Subcutaneous adipose tissue (tissue), 4 donors: Measurements from ENCODE around the gene TP53AIP1. TPM values are rescaled to one million over a fixed set of nuclear protein-coding genes. Genes with fewer than 3 reads are reported as not detected.

Source experiments
- total RNA-seq, 4 donors: library from RNA; depleted of rRNA; stranded (reverse); fragments of >200 nt; gene quantifications; one replicate each; pipeline ENCODE4 v1.1.0, GENCODE V29; 2016
- TF ChIP-seq, protein P1 (sequence below): fragments of 450-650 bp; IDR thresholded peaks from one replicate; pipeline ENCODE4 v1.5.1; 2016; ENCODE audit warnings: low read depth, mild to moderate bottlenecking, control low read depth, antibody characterized with exemption, moderate library complexity

Gene TP53AIP1
- total RNA-seq, 4 donors from 2014 or later = not detected

DNA sequence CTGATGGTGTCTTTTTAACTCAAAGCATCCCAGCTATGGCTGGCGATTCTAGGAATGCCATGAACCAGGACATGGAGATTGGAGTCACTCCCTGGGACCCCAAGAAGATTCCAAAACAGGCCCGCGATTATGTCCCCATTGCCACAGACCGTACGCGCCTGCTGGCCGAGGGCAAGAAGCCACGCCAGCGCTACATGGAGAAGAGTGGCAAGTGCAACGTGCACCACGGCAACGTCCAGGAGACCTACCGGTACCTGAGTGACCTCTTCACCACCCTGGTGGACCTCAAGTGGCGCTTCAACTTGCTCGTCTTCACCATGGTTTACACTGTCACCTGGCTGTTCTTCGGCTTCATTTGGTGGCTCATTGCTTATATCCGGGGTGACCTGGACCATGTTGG lies 31.4 kb downstream of the TP53AIP1 start:
- TF ChIP-seq, protein P1, sequence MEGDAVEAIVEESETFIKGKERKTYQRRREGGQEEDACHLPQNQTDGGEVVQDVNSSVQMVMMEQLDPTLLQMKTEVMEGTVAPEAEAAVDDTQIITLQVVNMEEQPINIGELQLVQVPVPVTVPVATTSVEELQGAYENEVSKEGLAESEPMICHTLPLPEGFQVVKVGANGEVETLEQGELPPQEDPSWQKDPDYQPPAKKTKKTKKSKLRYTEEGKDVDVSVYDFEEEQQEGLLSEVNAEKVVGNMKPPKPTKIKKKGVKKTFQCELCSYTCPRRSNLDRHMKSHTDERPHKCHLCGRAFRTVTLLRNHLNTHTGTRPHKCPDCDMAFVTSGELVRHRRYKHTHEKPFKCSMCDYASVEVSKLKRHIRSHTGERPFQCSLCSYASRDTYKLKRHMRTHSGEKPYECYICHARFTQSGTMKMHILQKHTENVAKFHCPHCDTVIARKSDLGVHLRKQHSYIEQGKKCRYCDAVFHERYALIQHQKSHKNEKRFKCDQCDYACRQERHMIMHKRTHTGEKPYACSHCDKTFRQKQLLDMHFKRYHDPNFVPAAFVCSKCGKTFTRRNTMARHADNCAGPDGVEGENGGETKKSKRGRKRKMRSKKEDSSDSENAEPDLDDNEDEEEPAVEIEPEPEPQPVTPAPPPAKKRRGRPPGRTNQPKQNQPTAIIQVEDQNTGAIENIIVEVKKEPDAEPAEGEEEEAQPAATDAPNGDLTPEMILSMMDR = no peak

DNA sequence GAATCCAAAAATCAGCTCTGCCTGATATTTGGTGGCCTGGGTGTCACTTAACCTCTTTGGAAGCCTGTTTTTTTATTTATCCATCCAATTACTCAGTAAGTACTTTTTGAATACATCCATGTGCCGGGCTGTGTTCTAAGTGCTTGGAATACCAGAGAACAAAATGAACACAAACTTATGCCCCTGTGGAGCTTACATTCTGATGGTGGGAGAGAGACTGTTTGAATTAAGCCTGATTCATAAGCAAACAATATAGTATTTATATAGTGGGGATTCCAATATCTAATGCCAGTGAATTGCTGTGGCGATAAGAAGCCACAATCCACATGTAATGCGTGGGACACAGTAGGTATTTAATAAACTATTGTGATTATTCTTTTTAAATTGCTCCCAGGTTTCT lies 32.1 kb downstream of the TP53AIP1 start:
- TF ChIP-seq, protein P1 = no peak

DNA sequence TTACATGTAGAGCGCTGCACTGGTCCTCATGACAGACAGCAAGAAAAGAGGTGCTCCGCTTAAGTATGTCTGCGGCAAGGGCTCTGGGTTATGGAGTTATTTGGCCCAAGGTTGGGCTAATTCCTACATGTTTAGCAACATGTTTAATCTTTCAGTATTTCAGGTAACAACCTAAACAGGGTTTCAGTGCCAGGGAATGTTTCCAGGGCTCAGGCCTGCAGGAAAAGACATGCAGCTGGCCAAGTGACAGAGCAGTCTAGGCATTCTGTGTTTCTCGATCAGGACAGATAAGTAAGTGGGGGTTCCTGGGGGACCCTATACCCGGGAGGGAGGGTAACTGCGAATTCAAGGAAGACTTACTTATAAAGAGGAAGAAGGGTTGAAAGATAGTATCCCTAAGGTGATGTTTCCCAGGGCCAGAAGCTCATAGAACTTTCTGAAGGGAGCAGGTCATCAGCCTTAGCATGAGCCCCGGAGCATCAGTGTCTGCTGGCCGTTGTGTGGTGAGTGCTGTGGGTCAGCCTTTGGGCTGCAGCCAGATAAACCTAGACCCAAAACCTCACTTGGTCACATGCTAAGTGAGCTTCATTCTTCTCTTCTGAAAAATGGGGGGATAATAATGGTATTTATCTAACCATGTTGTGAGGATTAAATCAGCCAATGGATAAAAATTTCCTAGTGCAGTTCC lies 33.1 kb downstream of the TP53AIP1 start:
- TF ChIP-seq, protein P1 = no peak

DNA sequence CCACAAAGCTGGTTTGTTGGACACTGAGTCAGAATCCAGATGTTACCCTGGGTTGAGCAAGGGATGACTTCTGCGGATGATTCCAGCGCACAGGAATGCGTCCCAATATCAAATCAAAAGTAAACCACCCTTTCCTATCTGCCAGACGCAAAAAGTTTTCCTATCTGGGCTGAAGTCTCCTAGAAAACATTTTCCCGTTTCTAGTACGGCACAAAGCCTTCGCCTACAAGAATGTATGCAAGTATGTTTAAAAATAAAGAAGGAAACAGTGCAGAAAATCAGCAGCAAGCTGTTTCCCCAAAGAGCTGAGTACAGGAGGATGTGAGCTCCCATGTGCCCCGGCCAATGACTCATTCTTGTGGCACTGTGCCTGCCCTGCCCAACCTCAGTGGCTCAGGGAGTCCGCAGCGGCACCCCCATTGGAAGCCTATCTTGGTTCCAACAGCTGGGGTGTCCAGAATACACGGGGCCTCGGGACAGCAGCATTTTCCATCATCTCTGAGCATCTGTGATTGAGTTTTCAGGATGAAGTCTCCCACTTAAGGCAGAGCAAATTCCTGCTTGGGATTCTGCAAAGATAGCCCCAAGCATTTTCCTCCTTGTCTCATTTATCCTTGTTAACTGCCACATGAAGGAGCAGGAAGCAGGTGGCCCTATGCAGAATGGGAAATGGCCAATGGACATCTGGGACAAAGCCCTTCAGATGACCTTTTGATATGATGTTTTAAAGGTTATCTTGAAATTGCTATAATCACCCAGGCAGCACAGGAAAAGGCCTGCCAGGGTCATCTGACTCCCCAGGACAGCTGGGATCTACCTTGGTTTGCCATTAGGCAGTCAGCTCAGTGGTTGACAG lies 34.1 kb downstream of the TP53AIP1 start:
- TF ChIP-seq, protein P1 = no peak

DNA sequence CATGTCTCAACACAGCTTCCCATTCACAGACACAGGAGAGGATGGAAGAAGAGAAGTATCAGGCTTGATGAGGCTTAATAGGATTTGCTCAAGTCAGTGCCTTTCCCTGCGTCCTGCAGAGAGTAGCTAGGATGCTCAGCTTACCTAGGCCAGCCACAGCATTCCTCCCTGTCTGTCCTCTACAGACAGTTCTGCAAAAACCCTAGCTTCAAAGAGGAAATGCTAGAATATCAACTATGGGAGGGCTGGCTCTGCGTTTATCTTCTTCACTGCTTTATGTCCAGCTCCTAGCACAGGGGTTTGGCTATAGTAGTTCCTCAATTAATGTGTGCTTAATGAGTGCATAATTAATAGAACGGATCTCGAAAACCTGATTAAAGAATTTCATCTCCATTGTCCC lies 35.1 kb downstream of the TP53AIP1 start:
- TF ChIP-seq, protein P1 = no peak

DNA sequence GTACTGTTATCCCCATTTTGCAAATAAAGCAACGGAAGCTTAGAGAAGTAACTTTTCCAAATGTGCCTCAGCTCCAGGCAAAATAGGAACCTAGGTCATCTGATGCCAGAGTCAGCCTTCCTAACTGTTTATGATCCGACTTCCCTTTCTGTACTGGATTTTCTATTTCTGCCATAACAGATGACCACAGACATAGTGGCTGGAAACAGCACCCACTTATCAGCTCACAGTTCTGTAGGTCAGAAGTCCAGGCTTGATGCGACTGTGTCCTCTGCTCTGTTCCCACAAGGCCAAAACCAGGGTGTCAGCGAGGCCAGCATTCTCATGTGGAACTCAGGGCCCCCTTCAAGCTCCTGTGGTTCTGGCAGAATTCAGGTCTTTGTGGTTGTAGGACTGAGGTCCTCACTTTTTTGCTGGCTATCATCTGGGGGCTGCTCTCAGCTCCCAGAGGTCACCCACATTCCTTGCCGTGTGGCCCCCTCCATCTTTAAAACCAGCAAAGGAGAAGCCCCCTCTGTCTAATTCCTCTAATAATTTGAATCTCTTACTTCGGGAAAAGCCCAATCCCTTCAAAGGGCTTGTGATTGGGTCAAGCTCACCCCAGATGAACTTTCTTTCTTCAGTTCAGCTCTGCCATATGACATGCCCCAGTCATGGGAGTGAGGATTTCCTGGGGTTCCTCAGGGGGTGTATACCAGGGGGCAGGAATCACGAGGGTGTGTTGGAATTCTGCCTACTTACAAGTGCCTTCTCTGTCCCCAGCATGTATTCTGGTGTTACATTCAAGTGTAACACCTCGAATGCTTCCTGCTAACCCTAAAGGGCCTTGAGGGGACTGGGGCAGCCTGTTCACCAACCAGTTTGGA lies 36.3 kb downstream of the TP53AIP1 start:
- TF ChIP-seq, protein P1 = no peak
